ENCODE measurements around the gene HLA-DQB1.
"Not testable (repeated sequence)": the region's sequence is repeated elsewhere in the genome, so short reads cannot be mapped to it uniquely, and the experiment has no call there.

The HLA-DQB1 gene

GRCh38 chr6:32666420-32667300 is at the start of gene HLA-DQB1:
TSS of gene HLA-DQB1 (minus strand) at chr6:32666657. CDS start at chr6:32666607, 50 bp downstream.
- no peak within 1 kb of the TSS for H3K4me3 ChIP-seq (replicated peaks; ENCODE audit: low read depth, low read length)
- peak; percentile 23 for DNase-seq (ENCODE audit: low read depth)
- TF ChIP-seq CTCF (IDR thresholded peaks at IDR 0.05; ENCODE audit: low read length, missing control alignments): no peak

- TF ChIP-seq CTCF (IDR thresholded peaks at IDR 0.05; ENCODE audit: low read length, missing control alignments): no peak
- DNase-seq (ENCODE audit: low read depth): no peak
- no peak overlapping the region for H3K4me3 ChIP-seq (replicated peaks; ENCODE audit: low read depth, low read length)
These were observed 46.8 kb upstream of the HLA-DQB1 start for GRCh38 chr6:32713241-32713640.

GRCh38 chr6:32709625-32710024 is 43.2 kb upstream of the HLA-DQB1 start:
- DNase-seq (ENCODE audit: low read depth): no peak
- TF ChIP-seq CTCF (IDR thresholded peaks at IDR 0.05; ENCODE audit: low read length, missing control alignments): no peak
- no peak overlapping the region for H3K4me3 ChIP-seq (replicated peaks; ENCODE audit: low read depth, low read length)

- not testable (repeated sequence) for H3K4me3 ChIP-seq (replicated peaks; ENCODE audit: low read depth, low read length); DNase-seq (ENCODE audit: low read depth)
These were observed 38.7 kb upstream of the HLA-DQB1 start for GRCh38 chr6:32705164-32705563.

GRCh38 chr6:32703347-32703746 is 36.9 kb upstream of the HLA-DQB1 start:
- no peak overlapping the region for H3K4me3 ChIP-seq (replicated peaks; ENCODE audit: low read depth, low read length)
- no peak for DNase-seq (ENCODE audit: low read depth)
- no peak for TF ChIP-seq CTCF (IDR thresholded peaks at IDR 0.05; ENCODE audit: low read length, missing control alignments)

GRCh38 chr6:32700391-32701040 is 34.1 kb upstream of the HLA-DQB1 start:
- peak; percentile 80 for DNase-seq (ENCODE audit: low read depth)
- H3K4me3 ChIP-seq (replicated peaks; ENCODE audit: low read depth, low read length): no peak overlapping the region
- peak; percentile 75 for TF ChIP-seq CTCF (IDR thresholded peaks at IDR 0.05; ENCODE audit: low read length, missing control alignments)

GRCh38 chr6:32697031-32697430 is 30.6 kb upstream of the HLA-DQB1 start:
- no peak overlapping the region for H3K4me3 ChIP-seq (replicated peaks; ENCODE audit: low read depth, low read length)
- DNase-seq (ENCODE audit: low read depth): no peak
- no peak for TF ChIP-seq CTCF (IDR thresholded peaks at IDR 0.05; ENCODE audit: low read length, missing control alignments)
